ENCODE results near the gene EIF3CL.
"Not testable (repeated sequence)": the region's sequence is repeated elsewhere in the genome, so short reads cannot be mapped to it uniquely, and the experiment has no call there.

The EIF3CL gene

GRCh38 chr16:28382177-28382867, 21.3 kb downstream of the EIF3CL start:
- H3K4me1 ChIP-seq (ENCODE audit: insufficient read depth, low read length); H3K9me3 ChIP-seq (ENCODE audit: insufficient read depth, low read depth, low read length); H3K4me3 ChIP-seq (ENCODE audit: low read length); H3K9ac ChIP-seq (ENCODE audit: low read depth, low read length); H3K27me3 ChIP-seq (ENCODE audit: insufficient read depth, low read length); H3K36me3 ChIP-seq (ENCODE audit: insufficient read depth, low read depth, low read length); H3K27ac ChIP-seq (ENCODE audit: low read length): not testable (repeated sequence)

- H3K9ac ChIP-seq (ENCODE audit: low read depth, low read length); H3K36me3 ChIP-seq (ENCODE audit: insufficient read depth, low read depth, low read length); H3K4me1 ChIP-seq (ENCODE audit: insufficient read depth, low read length); H3K27me3 ChIP-seq (ENCODE audit: insufficient read depth, low read length); H3K4me3 ChIP-seq (ENCODE audit: low read length); H3K9me3 ChIP-seq (ENCODE audit: insufficient read depth, low read depth, low read length); H3K27ac ChIP-seq (ENCODE audit: low read length): not testable (repeated sequence)
These were observed 25.8 kb downstream of the EIF3CL start for GRCh38 chr16:28377822-28378221.

DNA sequence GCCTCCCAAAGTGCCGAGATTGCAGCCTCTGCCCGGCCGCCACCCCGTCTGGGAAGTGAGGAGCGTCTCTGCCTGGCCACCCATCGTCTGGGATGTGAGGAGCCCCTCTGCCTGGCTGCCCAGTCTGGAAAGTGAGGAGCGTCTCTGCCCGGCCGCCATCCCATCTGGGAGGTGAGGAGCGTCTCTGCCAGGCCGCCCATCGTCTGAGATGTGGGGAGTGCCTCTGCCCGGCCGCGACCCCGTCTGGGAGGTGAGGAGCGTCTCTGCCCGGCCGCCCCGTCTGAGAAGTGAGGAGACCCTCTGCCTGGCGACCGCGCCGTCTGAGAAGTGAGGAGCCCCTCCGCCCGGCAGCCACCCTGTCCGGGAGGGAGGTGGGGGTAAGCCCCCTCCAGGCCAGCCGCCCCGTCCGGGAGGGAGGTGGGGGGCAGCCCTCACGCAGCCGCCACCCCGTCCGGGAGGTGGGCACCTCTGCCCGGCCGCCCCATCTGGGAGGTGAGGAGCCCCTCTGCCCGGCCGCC, 26.5 kb downstream of the EIF3CL start:
- not testable (repeated sequence) for H3K9ac ChIP-seq (ENCODE audit: low read depth, low read length); H3K4me1 ChIP-seq (ENCODE audit: insufficient read depth, low read length); H3K27ac ChIP-seq (ENCODE audit: low read length); H3K36me3 ChIP-seq (ENCODE audit: insufficient read depth, low read depth, low read length); H3K4me3 ChIP-seq (ENCODE audit: low read length); H3K9me3 ChIP-seq (ENCODE audit: insufficient read depth, low read depth, low read length); H3K27me3 ChIP-seq (ENCODE audit: insufficient read depth, low read length)

DNA sequence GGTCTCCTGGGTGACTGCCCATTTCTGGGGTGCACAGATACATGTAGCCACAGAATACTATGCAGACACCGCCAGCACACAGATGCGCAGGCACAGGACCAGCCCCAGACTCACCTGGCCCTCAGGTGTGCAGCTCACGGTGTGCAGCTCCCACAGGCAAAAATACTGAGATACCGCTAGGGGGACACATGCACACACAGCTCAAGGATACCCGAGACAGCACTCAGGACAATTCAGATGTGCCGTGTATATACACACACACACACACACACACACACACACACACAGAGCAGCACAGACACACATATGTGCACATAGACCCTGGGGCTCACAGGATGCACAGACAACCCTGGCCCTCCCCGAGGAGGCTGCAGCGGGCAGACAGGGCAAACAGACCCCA, 28.5 kb downstream of the EIF3CL start:
- not testable (repeated sequence) for H3K4me3 ChIP-seq (ENCODE audit: low read length); H3K9ac ChIP-seq (ENCODE audit: low read depth, low read length); H3K9me3 ChIP-seq (ENCODE audit: insufficient read depth, low read depth, low read length); H3K27me3 ChIP-seq (ENCODE audit: insufficient read depth, low read length); H3K4me1 ChIP-seq (ENCODE audit: insufficient read depth, low read length); H3K27ac ChIP-seq (ENCODE audit: low read length); H3K36me3 ChIP-seq (ENCODE audit: insufficient read depth, low read depth, low read length)

DNA sequence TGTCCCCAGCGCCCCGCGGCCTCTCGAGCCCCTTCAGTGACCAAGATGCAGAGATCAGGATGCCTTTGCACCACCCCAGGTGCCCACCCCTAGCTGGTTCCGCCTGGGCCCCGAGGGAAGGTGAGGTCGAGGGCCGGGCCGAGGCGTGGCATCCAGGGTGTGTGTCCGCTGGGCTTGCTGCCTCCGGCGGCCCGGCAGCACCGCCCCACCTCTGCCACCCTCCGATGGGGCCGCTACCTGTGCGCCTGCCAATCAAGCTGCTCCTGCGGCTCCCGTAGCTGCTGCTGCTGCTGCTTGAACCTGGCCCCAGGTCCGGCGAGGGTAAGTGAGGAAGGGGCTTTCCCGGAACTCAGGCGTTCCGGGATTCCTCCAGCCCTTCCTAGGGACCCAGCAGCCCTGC, 29.4 kb downstream of the EIF3CL start:
- H3K27ac ChIP-seq (ENCODE audit: low read length); H3K9me3 ChIP-seq (ENCODE audit: insufficient read depth, low read depth, low read length); H3K36me3 ChIP-seq (ENCODE audit: insufficient read depth, low read depth, low read length); H3K4me1 ChIP-seq (ENCODE audit: insufficient read depth, low read length); H3K9ac ChIP-seq (ENCODE audit: low read depth, low read length); H3K27me3 ChIP-seq (ENCODE audit: insufficient read depth, low read length); H3K4me3 ChIP-seq (ENCODE audit: low read length): not testable (repeated sequence)

- not testable (repeated sequence) for H3K4me3 ChIP-seq (ENCODE audit: low read length); H3K4me1 ChIP-seq (ENCODE audit: insufficient read depth, low read length); H3K27ac ChIP-seq (ENCODE audit: low read length); H3K36me3 ChIP-seq (ENCODE audit: insufficient read depth, low read depth, low read length); H3K9me3 ChIP-seq (ENCODE audit: insufficient read depth, low read depth, low read length); H3K27me3 ChIP-seq (ENCODE audit: insufficient read depth, low read length); H3K9ac ChIP-seq (ENCODE audit: low read depth, low read length)
These were observed 35.7 kb downstream of the EIF3CL start for GRCh38 chr16:28367926-28368325.

GRCh38 chr16:28364268-28365173, 39.1 kb downstream of the EIF3CL start:
- H3K9me3 ChIP-seq (ENCODE audit: insufficient read depth, low read depth, low read length); H3K9ac ChIP-seq (ENCODE audit: low read depth, low read length); H3K36me3 ChIP-seq (ENCODE audit: insufficient read depth, low read depth, low read length); H3K4me1 ChIP-seq (ENCODE audit: insufficient read depth, low read length); H3K27me3 ChIP-seq (ENCODE audit: insufficient read depth, low read length); H3K4me3 ChIP-seq (ENCODE audit: low read length); H3K27ac ChIP-seq (ENCODE audit: low read length): not testable (repeated sequence)

DNA sequence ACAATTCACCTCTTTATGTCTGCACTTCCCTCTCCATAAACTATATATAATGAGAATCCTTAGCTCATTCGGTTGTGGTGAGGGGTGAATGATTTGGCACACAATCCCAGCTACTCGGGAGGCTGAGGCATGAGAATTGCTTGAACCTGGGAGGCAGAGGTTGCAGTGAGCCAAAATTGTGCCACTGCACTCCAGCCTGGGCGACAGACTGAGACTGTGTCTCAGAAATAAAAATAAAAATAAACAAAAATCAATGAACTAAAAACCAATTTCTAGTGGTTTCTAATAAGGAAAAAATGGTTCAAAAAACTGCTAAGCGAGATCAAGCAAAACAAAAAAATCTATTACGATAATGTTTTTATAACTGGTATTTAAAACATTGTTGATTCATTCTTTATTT, 40.2 kb downstream of the EIF3CL start, which contains the start of gene NPIPB6:
Gene NPIPB6, minus strand, starts transcription at position 101 of the 400 bp plus-strand sequence. CDS start 686 bp downstream, outside the sequence.
- not testable (repeated sequence) for H3K27ac ChIP-seq (ENCODE audit: low read length); H3K9ac ChIP-seq (ENCODE audit: low read depth, low read length); H3K4me3 ChIP-seq (ENCODE audit: low read length); H3K36me3 ChIP-seq (ENCODE audit: insufficient read depth, low read depth, low read length); H3K9me3 ChIP-seq (ENCODE audit: insufficient read depth, low read depth, low read length); H3K4me1 ChIP-seq (ENCODE audit: insufficient read depth, low read length); H3K27me3 ChIP-seq (ENCODE audit: insufficient read depth, low read length)

- H3K9me3 ChIP-seq (ENCODE audit: insufficient read depth, low read depth, low read length); H3K27me3 ChIP-seq (ENCODE audit: insufficient read depth, low read length); H3K27ac ChIP-seq (ENCODE audit: low read length); H3K9ac ChIP-seq (ENCODE audit: low read depth, low read length); H3K36me3 ChIP-seq (ENCODE audit: insufficient read depth, low read depth, low read length); H3K4me1 ChIP-seq (ENCODE audit: insufficient read depth, low read length); H3K4me3 ChIP-seq (ENCODE audit: low read length): not testable (repeated sequence)
These were observed 41.0 kb downstream of the EIF3CL start for GRCh38 chr16:28362600-28362999.

DNA sequence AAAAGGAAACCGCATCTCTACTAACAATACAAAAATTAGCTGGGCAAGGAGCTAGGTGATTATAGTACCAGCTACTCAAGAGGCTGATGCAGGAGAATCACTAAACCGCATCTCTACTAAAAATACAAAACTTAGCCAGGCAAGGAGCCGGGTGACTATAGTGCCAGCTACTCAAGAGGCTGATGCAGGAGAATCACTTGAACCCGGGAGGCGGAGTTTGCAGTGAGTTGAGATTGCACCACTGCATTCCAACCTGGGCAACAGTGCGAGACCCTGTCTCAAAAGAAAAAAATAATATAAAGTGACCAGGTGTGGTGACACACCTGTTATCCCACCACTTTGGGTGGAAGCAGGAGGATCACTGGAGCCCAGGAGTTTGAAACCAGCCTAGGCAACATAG, 65.4 kb downstream of the EIF3CL start:
- not testable (repeated sequence) for H3K27ac ChIP-seq (ENCODE audit: low read length); H3K27me3 ChIP-seq (ENCODE audit: insufficient read depth, low read length); H3K4me1 ChIP-seq (ENCODE audit: insufficient read depth, low read length); H3K9me3 ChIP-seq (ENCODE audit: insufficient read depth, low read depth, low read length); H3K9ac ChIP-seq (ENCODE audit: low read depth, low read length); H3K4me3 ChIP-seq (ENCODE audit: low read length); H3K36me3 ChIP-seq (ENCODE audit: insufficient read depth, low read depth, low read length)

GRCh38 chr16:28336940-28337710, 66.5 kb downstream of the EIF3CL start:
- H3K27ac ChIP-seq (ENCODE audit: low read length): not testable (repeated sequence)

More at GRCh38 chr16:28336940-28337710, 66.5 kb downstream of the EIF3CL start:
- not testable (repeated sequence) for H3K4me3 ChIP-seq (ENCODE audit: low read length); H3K27me3 ChIP-seq (ENCODE audit: insufficient read depth, low read length); H3K9me3 ChIP-seq (ENCODE audit: insufficient read depth, low read depth, low read length); H3K4me1 ChIP-seq (ENCODE audit: insufficient read depth, low read length); H3K36me3 ChIP-seq (ENCODE audit: insufficient read depth, low read depth, low read length); H3K9ac ChIP-seq (ENCODE audit: low read depth, low read length)

All from iPS-20b (cell line).